ENCODE measurements around the gene RPS6KA2.

The RPS6KA2 gene

DNA sequence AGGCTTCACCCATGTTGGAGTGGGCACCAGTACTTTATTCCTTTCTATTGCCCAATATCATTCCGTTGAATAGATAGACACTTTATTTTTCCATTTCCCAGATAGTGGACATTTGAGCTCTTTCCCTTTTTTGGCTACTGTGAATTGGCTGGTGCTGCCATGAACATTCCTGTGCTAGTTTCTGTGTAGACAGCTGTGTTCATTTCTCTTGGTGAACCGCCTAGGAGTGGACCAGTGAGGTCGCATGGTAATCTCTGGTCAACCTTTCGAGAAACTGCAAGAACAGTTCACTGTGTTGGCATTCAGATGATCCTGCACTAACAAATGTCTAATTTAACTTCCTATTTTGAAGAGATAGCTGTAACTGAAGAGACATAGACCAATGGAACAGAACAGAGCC, 99.2 kb downstream of the RPS6KA2 start:
- ChIA-PET CTCF (interaction anchor here (0.8 to 1.1 kb wide), 2 partner anchors 12 to 15 kb away, joined by 3 to 4 read pairs; no protein-coding TSS in a partner anchor), POLR2A (no interaction called here)
- DNase-seq (ENCODE audit: low read depth, low spot score) = no peak

DNA sequence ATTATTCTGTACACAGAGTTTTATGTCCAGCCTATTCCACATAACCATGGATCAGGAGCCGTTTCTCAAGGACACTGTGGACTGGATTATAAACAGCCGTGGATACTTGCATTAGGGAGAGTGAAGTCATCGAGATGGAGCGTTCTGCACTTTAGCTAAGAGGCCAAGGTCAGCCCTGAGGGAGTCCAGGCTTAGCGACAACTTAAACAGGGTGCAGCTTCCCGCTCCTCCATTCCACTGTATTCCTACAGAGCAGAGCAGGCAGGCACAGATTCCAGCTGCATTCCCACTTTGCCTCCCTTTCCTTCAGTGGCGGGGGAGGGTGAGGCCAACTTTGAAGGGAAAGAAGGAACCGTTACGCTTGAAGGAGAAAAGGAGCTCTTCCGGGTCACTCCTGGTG, 100.1 kb downstream of the RPS6KA2 start:
- POLR2A ChIA-PET = no interaction called here
- no peak for DNase-seq (ENCODE audit: low read depth, low spot score)

More for the DNA sequence above, 99.2 kb downstream of the RPS6KA2 start:
- H3K4me3 ChIP-seq (ENCODE audit: low read depth, low read length) = no peak overlapping the region
- TF ChIP-seq, protein P1, sequence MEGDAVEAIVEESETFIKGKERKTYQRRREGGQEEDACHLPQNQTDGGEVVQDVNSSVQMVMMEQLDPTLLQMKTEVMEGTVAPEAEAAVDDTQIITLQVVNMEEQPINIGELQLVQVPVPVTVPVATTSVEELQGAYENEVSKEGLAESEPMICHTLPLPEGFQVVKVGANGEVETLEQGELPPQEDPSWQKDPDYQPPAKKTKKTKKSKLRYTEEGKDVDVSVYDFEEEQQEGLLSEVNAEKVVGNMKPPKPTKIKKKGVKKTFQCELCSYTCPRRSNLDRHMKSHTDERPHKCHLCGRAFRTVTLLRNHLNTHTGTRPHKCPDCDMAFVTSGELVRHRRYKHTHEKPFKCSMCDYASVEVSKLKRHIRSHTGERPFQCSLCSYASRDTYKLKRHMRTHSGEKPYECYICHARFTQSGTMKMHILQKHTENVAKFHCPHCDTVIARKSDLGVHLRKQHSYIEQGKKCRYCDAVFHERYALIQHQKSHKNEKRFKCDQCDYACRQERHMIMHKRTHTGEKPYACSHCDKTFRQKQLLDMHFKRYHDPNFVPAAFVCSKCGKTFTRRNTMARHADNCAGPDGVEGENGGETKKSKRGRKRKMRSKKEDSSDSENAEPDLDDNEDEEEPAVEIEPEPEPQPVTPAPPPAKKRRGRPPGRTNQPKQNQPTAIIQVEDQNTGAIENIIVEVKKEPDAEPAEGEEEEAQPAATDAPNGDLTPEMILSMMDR (IDR thresholded peaks at IDR 0.05; ENCODE audit: insufficient read depth, low read length, missing control alignments) = no peak

DNA sequence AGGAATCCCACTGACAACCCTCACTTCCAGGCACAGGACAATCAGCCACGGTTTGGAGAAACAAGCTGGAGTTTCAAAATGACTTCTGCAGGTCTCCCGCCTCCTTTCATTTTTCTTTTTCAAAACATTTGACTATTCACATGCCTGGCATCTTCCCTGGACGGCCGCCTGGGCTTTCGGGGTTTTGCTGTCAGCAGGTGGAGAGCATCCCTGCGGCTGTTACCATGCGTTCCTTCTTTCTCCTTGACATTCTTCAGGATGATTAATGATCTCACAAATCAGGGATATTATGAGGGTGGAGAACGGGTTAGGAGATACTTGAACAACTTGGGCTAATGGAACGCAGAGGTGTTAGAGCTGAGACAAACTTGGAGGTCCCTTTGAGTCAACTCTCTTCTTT, 101.5 kb downstream of the RPS6KA2 start:
- ChIA-PET CTCF (interaction anchor here (2.0 kb wide), 1 partner anchor 10 kb away, joined by 7 read pairs; no protein-coding TSS in a partner anchor), POLR2A (no interaction called here)
- H3K4me3 ChIP-seq (ENCODE audit: low read depth, low read length) = no peak overlapping the region
- DNase-seq (ENCODE audit: low read depth, low spot score) = no peak
- TF ChIP-seq, protein P1 (IDR thresholded peaks at IDR 0.05; ENCODE audit: insufficient read depth, low read length, missing control alignments) = no peak

More for the DNA sequence above, 100.1 kb downstream of the RPS6KA2 start:
- TF ChIP-seq, protein P1 (IDR thresholded peaks at IDR 0.05; ENCODE audit: insufficient read depth, low read length, missing control alignments) = no peak
- no peak overlapping the region for H3K4me3 ChIP-seq (ENCODE audit: low read depth, low read length)
- CTCF ChIA-PET = interaction anchor here (0.5 to 2.0 kb wide), 6 partner anchors 12 to 868 kb away, joined by 3 to 7 read pairs (median 3); no protein-coding TSS in a partner anchor

DNA sequence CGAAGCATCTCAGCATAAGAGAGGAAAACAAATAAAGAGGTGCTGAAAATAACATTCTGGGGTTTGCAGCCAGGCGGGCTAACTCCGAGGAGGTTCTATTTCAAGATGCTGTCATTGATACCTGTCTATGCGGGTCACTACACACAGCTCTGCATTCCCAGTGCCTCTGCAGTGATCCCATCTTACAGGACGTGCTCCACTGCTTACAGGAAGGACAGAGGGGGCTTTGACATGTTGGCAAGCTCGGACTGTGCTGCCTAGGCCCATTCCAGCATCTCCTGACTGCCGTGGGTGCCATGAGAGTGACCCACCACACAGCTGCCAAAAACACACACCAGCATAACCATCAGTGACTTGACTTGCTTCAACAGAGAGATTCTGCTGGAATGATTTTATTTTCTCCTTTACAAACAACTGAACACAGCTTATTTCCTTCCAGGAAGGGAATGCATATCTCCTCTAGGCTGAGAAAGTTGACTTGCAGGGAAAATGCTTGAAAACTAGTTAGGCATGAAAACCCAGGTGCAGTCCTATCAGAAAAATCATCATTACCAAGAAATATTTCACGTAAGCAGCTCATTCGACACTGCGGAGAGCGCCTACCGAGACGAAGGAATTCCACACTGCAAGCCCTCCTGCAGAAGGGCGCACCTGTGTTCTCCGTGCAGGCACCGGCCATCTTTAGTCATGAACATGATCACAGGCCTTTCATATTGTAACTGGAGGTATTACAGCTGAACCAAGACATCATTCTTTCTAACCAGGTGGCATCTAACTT, 103.1 kb downstream of the RPS6KA2 start:
- no peak for DNase-seq (ENCODE audit: low read depth, low spot score)
- CTCF ChIA-PET = interaction anchor here (0.6 to 1.2 kb wide), 2 partner anchors 9 to 14 kb away, joined by 3 read pairs; no protein-coding TSS in a partner anchor
- H3K4me3 ChIP-seq (ENCODE audit: low read depth, low read length) = no peak overlapping the region
- TF ChIP-seq, protein P1 (IDR thresholded peaks at IDR 0.05; ENCODE audit: insufficient read depth, low read length, missing control alignments) = no peak
- POLR2A ChIA-PET = no interaction called here

DNA sequence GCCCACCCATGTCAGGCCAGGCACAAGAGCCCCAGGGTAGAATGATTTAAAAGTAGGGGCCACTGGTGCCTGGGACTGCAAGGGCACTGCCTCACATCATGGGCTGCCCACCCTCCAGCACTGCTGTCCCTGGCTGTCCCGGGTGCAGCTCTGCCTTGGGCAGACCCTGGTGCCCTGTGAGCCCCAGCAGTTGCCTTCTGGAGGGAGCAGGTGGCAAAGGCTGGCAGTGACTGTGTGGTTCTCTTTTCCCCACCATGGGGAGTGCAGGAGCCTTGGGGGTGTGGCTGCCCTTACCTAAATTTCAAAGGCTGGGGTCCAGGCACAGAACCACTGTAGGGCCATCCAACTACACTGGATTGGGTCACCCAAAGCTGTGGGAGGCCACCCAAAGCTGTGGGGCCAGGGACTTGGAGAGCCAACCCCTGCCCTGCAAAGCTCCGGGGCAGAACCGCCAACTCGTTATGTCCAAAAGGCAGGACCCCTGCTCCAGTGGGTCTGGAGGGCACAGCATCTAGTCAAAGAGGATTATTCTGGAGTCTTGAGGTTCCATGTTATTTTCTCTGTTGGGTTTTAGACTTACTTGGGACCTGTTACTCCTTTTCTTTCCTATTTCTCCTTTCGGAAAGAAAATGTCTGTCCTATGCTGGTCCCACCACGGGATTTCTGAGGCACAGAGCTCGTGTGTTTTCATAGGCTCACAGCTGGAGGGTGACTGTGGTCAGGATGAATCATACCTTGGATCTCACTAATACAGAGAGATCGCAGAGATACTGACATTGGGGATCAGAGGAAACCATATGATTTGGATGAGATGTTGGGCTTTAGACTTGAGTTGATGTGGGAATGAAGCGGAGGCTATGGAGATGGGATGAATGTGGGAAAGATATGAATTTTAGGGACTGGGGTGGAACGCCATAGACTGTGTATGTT, 105.9 kb downstream of the RPS6KA2 start:
- ChIA-PET CTCF (interaction anchor here (2.0 kb wide), 1 partner anchor 9 kb away, joined by 6 read pairs; no protein-coding TSS in a partner anchor), POLR2A (no interaction called here)
- no peak overlapping the region for H3K4me3 ChIP-seq (ENCODE audit: low read depth, low read length)
- no peak for DNase-seq (ENCODE audit: low read depth, low spot score)
- TF ChIP-seq, protein P1 (IDR thresholded peaks at IDR 0.05; ENCODE audit: insufficient read depth, low read length, missing control alignments) = no peak

All from AG04449 (cell line).